Stimulated activated CD4-positive, alpha-beta T cell treated with anti-CD3 and anti-CD28 coated beads, Interleukin-1b, Interleukin-23, amount 100 ng/mL, for 1 hour (primary cell): ENCODE results near the gene SUN2.

ENCODE experiments used
- DNase-seq, 2 donors: peaks; one replicate each; pipeline ENCODE4 v3.0.0-alpha.2; 2020; ENCODE audit warnings: low read depth in 2 of 2

SUN2 gene

DNA sequence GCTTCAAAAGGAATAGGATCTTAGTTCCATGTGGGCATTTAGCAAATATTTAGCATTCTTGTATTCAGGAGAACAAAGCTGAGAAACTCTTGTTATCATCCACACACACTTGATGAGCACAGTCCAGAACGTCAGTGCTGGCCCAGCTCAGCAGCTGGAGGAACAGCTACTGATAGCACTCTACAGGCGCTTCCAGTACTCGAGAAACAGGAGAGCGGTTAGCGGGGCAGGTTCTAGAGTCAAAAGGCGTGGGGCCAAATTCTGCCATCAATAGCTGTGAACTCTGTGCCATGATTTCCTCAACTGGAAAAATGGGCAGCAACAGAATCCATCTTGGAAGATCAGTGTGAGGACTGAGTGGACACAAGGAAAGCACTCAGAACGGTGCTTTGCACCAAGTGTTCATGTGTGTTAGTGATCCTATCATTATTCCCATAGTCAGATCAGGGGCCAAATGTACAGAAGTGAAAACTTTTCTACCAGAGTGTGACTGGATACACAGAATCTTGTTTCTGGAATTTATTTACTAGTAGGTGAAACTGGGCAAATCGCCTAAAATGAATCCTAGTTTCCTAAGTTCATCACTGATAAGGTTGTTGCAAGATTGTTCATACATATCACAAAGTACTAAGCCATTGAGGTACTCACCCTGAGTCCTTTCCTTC lies 58.2 kb downstream of the SUN2 start:
- no peak for DNase-seq

DNA sequence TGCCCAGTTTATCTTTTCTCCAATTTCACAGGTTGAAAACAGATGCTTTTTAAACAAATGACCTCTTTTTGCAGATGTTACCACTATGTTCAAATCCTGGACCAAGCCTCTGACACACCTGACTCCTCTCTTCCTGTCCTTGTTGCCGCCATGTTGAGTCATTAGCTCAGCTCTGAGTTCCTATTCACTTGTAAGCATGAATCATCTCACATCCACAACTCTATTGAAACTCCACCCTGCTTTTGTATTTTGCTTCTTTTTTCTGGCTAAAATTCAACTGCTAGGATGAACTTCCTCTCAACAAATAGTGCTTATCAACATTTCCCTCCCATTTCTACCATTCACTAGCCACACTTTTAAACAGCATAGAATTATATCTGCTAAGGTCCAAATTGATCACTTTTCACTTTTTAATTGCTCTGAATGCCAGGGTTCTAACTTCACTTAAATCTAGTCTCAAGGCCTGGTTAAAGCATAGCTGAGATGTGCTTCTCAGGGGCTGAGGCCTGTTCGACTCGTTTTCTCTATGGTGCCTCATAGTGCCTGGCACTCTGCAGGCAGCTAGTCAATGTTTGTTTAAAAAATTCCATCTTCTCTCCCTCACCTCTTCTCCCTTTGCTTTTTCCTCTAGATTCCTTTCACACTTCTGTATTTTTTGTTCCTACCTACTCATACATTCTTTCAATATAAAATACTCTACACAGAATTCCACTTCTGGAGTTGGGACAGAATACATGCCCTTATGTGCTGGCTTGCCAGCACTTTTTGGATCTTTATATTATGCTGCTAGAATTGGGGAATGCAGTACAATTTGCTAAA lies 59.0 kb downstream of the SUN2 start:
- no peak for DNase-seq

- no peak for DNase-seq
These were observed 60.9 kb downstream of the SUN2 start for GRCh38 chr22:38694940-38695339.

DNA sequence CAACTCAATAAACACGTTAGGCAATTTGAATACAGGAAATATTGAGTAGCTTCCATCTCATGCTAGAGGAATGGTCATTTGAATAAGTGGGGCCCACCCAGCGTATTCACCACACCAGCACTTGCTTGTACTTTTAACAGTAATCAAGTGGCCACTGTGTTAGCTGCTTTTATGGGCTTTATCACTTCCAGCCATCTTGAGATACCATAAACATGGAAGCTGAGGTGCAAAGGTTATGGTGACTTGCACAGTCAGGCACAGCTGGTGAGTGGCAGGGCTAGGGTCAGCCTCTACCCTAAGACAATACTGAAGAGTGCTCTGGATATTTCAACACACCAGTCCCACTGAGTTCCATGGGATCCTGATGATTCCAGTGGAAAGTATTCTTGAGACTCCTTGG lies 61.7 kb downstream of the SUN2 start:
- no peak for DNase-seq

- DNase-seq, result no peak
These were observed 66.1 kb downstream of the SUN2 start for GRCh38 chr22:38689651-38690050.

DNA sequence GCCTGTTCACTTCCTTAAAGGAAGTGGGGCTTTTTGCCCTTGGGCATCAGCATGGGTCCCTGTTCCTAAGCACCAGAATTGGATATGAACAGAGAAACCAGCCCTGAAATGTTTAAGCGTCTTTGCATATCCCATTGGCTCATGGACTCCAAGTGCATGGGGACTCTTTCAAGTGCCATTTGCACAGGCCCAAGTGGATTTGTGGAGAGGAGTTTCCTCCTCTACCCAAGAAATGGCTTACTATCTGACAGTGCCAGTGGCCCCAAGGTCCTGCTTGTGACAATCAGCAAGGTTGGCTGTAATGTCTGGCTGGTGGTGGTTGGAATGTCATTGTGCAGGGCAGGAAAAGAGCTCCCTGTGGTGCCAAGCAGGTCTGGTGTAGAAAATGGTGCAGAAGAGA lies 70.0 kb downstream of the SUN2 start:
- no peak for DNase-seq

- DNase-seq, result no peak
These were observed 70.9 kb downstream of the SUN2 start for GRCh38 chr22:38684895-38685294.
